Left lung (tissue), 10 donors: ENCODE measurements around the gene ZBTB8B. TPM values are rescaled to one million over a fixed set of nuclear protein-coding genes. Genes with fewer than 3 reads are reported as not detected.
"Not testable (repeated sequence)": the region's sequence is repeated elsewhere in the genome, so short reads cannot be mapped to it uniquely, and the experiment has no call there.

ENCODE experiments used
- ATAC-seq: fragments of 200-7000 bp; cut with Tn5 transposase; one replicate; pipeline ENCODE4 v1.9.1; 2020; ENCODE audit warnings: moderate library complexity
- DNase-seq, 4 donors: peaks; one replicate each; pipeline ENCODE4 v3.0.0-alpha.2; 2013 to 2020
- H3K27ac ChIP-seq, 2 donors: fragments of 200-600 bp; sonication (generic) in 1 of 2; one replicate each; pipeline versions ENCODE4 v1.5.0 to v1.8.0; 2020 to 2021
- H3K27me3 ChIP-seq, 2 donors: fragments of 200-600 bp; sonication (generic) in 1 of 2; one replicate each; pipeline versions ENCODE4 v1.5.0 to v1.8.0; 2020 to 2021
- H3K36me3 ChIP-seq, 2 donors: fragments of 200-600 bp; sonication (generic) in 1 of 2; one replicate each; pipeline versions ENCODE4 v1.5.0 to v1.8.0; 2020 to 2021
- H3K4me1 ChIP-seq, 2 donors: fragments of 200-600 bp; one replicate each; pipeline ENCODE4 v1.8.0; 2021
- H3K4me3 ChIP-seq, 2 donors: fragments of 200-600 bp; sonication (generic) in 1 of 2; one replicate each; pipeline versions ENCODE4 v1.5.0 to v1.8.0; 2020 to 2021; ENCODE audit warnings: mild to moderate bottlenecking in 1 of 2
- H3K9me3 ChIP-seq, 2 donors: fragments of 200-600 bp; sonication (generic) in 1 of 2; one replicate each; pipeline versions ENCODE4 v1.5.0 to v1.8.0; 2020 to 2021
- intact Hi-C, 2 donors: fragments of 100-400 bp; cut with DNase I; formaldehyde crosslinking; loops; one replicate each; pipeline versions ENCODE4 v1.11.2 to v1.14.2; 2022
- polyA plus RNA-seq, 6 donors: library from polyadenylated mRNA; unstranded; fragments of 120-200 nt; gene quantifications; one replicate each; pipeline ENCODE4 v1.2.1, GENCODE V29; 2013; ENCODE audit not compliant: insufficient read length in 6 of 6
- total RNA-seq, 2 donors: library from RNA; stranded (reverse); fragmentation: NEBNext Ultra II Directional; extraction: Animal tissue kit (Norgen Biotek cat#: 25700); gene quantifications; one replicate each; pipeline ENCODE4 v1.2.1, GENCODE V29; 2021
- TF ChIP-seq, protein P1 (sequence below), 2 donors: fragments of 200-600 bp; sonication (generic) in 1 of 2; IDR thresholded peaks; one replicate each; pipeline versions ENCODE4 v1.5.0 to v1.8.0; 2021; ENCODE audit warnings: antibody characterized with exemption in 2 of 2
- donor health status: DM: no; HTN: yes; CAD: no.
- donor health status: DM: no; HTN: no; CAD: no.

Gene ZBTB8B
- total and polyA plus RNA-seq, 8 donors: 0.03 to 2.0 (median 1.4) TPM

DNA sequence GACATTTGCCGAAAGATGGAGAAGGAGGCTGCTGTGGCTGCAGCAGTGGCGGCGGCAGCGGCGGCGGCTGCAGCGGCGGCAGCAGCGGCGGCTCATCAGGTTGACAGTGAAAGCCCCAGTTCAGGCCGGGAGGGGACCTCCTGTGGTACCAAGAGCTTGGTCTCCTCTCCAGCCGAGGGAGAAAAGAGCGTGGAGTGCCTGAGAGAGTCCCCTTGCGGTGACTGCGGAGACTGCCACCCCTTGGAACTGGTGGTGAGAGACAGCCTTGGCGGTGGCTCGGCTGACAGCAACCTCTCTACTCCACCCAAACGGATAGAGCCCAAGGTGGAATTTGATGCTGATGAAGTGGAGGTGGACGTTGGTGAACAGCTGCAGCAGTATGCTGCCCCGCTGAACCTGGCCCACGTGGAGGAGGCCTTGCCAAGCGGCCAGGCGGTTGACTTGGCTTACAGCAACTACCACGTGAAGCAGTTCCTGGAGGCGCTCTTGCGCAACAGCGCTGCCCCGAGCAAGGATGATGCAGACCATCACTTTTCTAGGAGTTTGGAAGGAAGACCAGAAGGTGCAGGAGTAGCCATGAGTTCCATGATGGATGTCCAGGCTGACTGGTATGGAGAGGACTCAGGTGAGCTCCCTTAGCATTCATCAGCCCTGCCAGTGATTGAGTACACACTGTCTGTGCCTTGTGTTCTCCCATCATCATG, 6.3 kb downstream of the ZBTB8B start:
- intact Hi-C loops: no loop called here
- peak in 1 of 4 donors; percentile 64 for DNase-seq
- Histone ChIP-seq H3K36me3 (no peaks in the 10 kb centered on the region), H3K9me3 (no peaks in the 10 kb centered on the region), H3K27me3 (peaks cover 10 to 69% of the 10 kb centered on the region in 2 donors), H3K27ac (no peak overlapping the region), H3K4me1 (no peaks in the 10 kb centered on the region), H3K4me3 (no peak overlapping the region)
- ATAC-seq: no peak
- TF ChIP-seq, protein P1, sequence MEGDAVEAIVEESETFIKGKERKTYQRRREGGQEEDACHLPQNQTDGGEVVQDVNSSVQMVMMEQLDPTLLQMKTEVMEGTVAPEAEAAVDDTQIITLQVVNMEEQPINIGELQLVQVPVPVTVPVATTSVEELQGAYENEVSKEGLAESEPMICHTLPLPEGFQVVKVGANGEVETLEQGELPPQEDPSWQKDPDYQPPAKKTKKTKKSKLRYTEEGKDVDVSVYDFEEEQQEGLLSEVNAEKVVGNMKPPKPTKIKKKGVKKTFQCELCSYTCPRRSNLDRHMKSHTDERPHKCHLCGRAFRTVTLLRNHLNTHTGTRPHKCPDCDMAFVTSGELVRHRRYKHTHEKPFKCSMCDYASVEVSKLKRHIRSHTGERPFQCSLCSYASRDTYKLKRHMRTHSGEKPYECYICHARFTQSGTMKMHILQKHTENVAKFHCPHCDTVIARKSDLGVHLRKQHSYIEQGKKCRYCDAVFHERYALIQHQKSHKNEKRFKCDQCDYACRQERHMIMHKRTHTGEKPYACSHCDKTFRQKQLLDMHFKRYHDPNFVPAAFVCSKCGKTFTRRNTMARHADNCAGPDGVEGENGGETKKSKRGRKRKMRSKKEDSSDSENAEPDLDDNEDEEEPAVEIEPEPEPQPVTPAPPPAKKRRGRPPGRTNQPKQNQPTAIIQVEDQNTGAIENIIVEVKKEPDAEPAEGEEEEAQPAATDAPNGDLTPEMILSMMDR (IDR thresholded peaks at IDR 0.05): no peak

DNA sequence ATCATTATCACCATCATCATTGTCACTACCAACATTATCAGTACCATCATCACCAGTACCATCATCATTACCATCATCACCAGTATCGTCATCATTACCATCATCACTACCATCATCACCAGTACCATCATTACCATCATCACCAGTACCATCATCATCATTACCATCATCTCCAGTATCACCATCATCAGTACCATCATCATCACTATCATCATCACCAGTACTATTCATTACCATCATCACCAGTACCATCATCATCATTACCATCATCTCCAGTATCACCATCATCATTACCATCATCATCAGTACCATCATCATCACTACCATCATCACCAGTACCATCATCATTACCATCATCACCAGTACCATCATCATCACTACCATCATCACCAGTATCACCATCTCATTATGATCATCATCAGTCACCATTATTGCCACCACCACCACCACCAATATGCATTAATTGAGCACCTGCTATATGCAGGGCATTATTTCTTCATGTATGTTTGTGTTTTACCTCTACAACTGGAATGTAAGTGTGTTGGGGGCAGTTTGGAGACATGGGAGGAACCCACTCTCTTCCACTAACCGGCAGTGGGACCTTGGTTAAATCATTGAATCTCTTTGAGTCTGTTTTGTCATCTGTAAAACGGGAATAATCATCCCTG, 7.0 kb downstream of the ZBTB8B start:
- ATAC-seq: no peak
- intact Hi-C loops: no loop called here
- TF ChIP-seq, protein P1 (IDR thresholded peaks at IDR 0.05): no peak

DNA sequence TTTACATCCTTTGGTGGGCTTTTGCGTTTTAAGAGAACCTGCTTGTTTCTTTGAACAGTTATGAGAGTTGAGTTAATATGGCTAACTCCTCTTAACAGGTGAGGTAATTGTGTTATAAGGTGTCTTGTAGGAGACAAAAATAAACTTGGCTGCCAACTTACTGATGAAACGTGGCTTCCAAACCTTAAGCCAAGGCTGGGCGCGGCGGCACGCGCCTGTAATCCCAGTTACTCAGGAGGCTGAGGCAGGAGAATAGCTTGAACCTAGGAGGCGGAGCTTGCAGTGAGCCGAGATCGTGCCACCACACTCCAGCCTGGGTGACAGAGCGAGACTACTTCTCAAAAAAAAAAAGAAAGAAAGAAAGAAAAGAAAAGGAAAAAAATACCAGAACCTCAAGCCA, 8.1 kb downstream of the ZBTB8B start:
- intact Hi-C loops, H3K36me3 ChIP-seq, H3K4me3 ChIP-seq, ATAC-seq, H3K9me3 ChIP-seq, H3K4me1 ChIP-seq, DNase-seq, H3K27ac ChIP-seq: not testable (repeated sequence)
- peaks cover 0 to 51% of the 10 kb centered on the region in 2 donors for H3K27me3 ChIP-seq

More for the DNA sequence above, 7.0 kb downstream of the ZBTB8B start:
- Histone ChIP-seq H3K4me1 (no peaks in the 10 kb centered on the region), H3K27me3 (peaks cover 3 to 63% of the 10 kb centered on the region in 2 donors), H3K36me3 (no peaks in the 10 kb centered on the region), H3K4me3 (no peak overlapping the region), H3K27ac (no peak overlapping the region), H3K9me3 (no peaks in the 10 kb centered on the region)
- DNase-seq: no peak

DNA sequence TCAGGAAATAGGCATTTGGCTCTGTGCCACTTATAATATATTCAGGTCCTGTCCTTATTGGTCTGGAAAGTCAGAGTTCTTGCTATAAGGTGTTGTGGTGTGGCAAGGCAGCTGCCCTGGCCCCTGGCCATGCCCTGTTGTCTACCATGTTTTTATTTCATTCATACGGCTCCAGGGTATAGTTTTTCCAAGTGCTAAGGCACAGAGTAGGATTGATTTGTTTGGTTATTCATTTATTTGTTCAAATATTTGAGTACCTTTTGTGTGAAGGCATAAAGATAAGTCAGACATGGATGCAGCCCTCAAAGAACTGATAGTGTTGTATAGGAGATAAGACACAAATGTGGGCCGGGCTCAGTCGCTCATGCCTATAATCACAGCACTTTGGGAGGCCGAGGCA, 10.1 kb downstream of the ZBTB8B start:
- intact Hi-C loops: no loop called here
- TF ChIP-seq, protein P1 (IDR thresholded peaks at IDR 0.05): no peak
- Histone ChIP-seq H3K9me3 (no peaks in the 10 kb centered on the region), H3K4me1 (no peaks in the 10 kb centered on the region), H3K4me3 (no peak overlapping the region), H3K27me3 (peaks cover 0 to 32% of the 10 kb centered on the region in 2 donors), H3K27ac (no peak overlapping the region), H3K36me3 (no peaks in the 10 kb centered on the region)
- DNase-seq (no peak), ATAC-seq (no peak)

DNA sequence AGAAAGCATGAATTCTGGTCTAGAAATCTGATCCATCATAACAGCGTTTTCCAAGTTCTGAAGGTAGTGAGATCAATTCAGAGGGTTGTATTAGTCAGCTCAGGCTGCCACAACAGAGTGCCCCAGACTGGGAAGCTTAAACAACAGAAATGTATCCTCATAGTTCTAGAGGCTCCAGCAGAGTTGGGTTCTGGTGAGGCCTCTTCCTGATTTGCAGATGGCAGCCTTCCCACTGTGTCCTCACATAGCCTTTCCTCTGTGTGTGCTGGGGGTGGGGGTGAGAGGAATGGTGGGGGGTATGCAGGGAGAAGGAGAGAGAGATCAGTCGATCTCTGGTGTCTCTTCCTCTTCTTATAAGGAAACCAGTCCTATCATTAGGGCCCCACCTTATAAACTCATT, 15.1 kb downstream of the ZBTB8B start:
- ATAC-seq (no peak), DNase-seq (no peak)
- TF ChIP-seq, protein P1 (IDR thresholded peaks at IDR 0.05): no peak
- H3K4me1 ChIP-seq: no peaks in the 10 kb centered on the region
- H3K9me3 ChIP-seq: no peaks in the 10 kb centered on the region
- H3K4me3 ChIP-seq: no peak overlapping the region
- peaks cover 0 to 4% of the 10 kb centered on the region in 2 donors for H3K27me3 ChIP-seq
- no peaks in the 10 kb centered on the region for H3K36me3 ChIP-seq
- H3K27ac ChIP-seq: no peak overlapping the region
- intact Hi-C loops: no loop called here
